HK-2 (cell line): ENCODE measurements around the gene KLHL24.
"Not testable (repeated sequence)": the region's sequence is repeated elsewhere in the genome, so short reads cannot be mapped to it uniquely, and the experiment has no call there.

Source experiments
- DNase-seq: peaks from one replicate; pipeline ENCODE4 v3.0.0-alpha.2; 2018; ENCODE audit not compliant: unreplicated experiment

KLHL24 gene

GRCh38 chr3:183695569-183696364, 60.3 kb downstream of the KLHL24 start:
- no peak for DNase-seq

- DNase-seq: no peak
These were observed 61.7 kb downstream of the KLHL24 start for GRCh38 chr3:183697123-183697609.

- peak; percentile 83 for DNase-seq
These were observed 62.3 kb downstream of the KLHL24 start, which contains the start of gene YEATS2 for GRCh38 chr3:183697610-183698317. TSS of gene YEATS2 (plus strand) at chr3:183697797. CDS start at chr3:183715163, 17,366 bp downstream.

GRCh38 chr3:183698318-183698751, 62.9 kb downstream of the KLHL24 start:
- peak; percentile 43 for DNase-seq

GRCh38 chr3:183698756-183699155, 63.3 kb downstream of the KLHL24 start:
- DNase-seq: no peak

- DNase-seq: no peak
These were observed 64.0 kb downstream of the KLHL24 start for GRCh38 chr3:183699238-183699947.

GRCh38 chr3:183701744-183702143, 66.3 kb downstream of the KLHL24 start:
- DNase-seq: no peak

GRCh38 chr3:183703892-183704291, 68.5 kb downstream of the KLHL24 start:
- not testable (repeated sequence) for DNase-seq

GRCh38 chr3:183710231-183710630, 74.8 kb downstream of the KLHL24 start:
- no peak for DNase-seq

GRCh38 chr3:183711516-183711915, 76.1 kb downstream of the KLHL24 start:
- no peak for DNase-seq

GRCh38 chr3:183714622-183715021, 79.2 kb downstream of the KLHL24 start:
- DNase-seq: no peak

GRCh38 chr3:183718012-183718411, 82.6 kb downstream of the KLHL24 start:
- no peak for DNase-seq

GRCh38 chr3:183725387-183725786, 90.0 kb downstream of the KLHL24 start:
- no peak for DNase-seq

- no peak for DNase-seq
These were observed 92.8 kb downstream of the KLHL24 start for GRCh38 chr3:183728204-183728603.

GRCh38 chr3:183730361-183730760, 94.9 kb downstream of the KLHL24 start:
- no peak for DNase-seq

GRCh38 chr3:183731611-183732010, 96.2 kb downstream of the KLHL24 start:
- DNase-seq: no peak

GRCh38 chr3:183733553-183733952, 98.1 kb downstream of the KLHL24 start:
- no peak for DNase-seq
